ENCODE results near the gene ZNF609.

ZNF609 gene

DNA sequence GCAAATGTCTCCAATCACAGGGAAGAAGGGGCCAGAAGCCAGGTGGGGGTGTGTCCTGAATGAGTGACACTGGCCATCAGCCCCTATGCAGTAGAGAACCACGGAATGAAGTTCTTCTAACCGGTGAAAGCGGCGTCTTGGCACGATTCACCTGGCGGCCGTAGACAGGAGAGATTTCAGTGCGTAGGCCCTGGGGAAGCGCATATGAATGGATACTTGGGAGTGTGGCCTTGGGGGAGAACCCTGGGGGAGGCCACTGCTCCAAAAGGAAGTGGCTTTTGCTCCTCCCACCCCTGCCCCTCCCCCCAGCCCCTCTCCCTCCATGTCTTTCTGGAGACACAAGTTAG lies 271.4 kb downstream of the ZNF609 start:
- Histone ChIP-seq H3K4me3 (ENCODE audit: low read depth in 1 of 2, low read length in 1 of 2) (no peak overlapping the region), H3K36me3 (no peaks in the 10 kb centered on the region), H3K27ac (no peak overlapping the region), H3K9me3 (no peaks in the 10 kb centered on the region), H3K27me3 (peaks cover 6% of the 10 kb centered on the region), H3K4me1 (ENCODE audit: control insufficient read depth in 1 of 2, insufficient read depth in 1 of 2, low read depth in 1 of 2, low read length in 1 of 2) (no peaks in the 10 kb centered on the region)
- TF ChIP-seq, protein P1, sequence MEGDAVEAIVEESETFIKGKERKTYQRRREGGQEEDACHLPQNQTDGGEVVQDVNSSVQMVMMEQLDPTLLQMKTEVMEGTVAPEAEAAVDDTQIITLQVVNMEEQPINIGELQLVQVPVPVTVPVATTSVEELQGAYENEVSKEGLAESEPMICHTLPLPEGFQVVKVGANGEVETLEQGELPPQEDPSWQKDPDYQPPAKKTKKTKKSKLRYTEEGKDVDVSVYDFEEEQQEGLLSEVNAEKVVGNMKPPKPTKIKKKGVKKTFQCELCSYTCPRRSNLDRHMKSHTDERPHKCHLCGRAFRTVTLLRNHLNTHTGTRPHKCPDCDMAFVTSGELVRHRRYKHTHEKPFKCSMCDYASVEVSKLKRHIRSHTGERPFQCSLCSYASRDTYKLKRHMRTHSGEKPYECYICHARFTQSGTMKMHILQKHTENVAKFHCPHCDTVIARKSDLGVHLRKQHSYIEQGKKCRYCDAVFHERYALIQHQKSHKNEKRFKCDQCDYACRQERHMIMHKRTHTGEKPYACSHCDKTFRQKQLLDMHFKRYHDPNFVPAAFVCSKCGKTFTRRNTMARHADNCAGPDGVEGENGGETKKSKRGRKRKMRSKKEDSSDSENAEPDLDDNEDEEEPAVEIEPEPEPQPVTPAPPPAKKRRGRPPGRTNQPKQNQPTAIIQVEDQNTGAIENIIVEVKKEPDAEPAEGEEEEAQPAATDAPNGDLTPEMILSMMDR (IDR thresholded peaks at IDR 0.05): no peak

DNA sequence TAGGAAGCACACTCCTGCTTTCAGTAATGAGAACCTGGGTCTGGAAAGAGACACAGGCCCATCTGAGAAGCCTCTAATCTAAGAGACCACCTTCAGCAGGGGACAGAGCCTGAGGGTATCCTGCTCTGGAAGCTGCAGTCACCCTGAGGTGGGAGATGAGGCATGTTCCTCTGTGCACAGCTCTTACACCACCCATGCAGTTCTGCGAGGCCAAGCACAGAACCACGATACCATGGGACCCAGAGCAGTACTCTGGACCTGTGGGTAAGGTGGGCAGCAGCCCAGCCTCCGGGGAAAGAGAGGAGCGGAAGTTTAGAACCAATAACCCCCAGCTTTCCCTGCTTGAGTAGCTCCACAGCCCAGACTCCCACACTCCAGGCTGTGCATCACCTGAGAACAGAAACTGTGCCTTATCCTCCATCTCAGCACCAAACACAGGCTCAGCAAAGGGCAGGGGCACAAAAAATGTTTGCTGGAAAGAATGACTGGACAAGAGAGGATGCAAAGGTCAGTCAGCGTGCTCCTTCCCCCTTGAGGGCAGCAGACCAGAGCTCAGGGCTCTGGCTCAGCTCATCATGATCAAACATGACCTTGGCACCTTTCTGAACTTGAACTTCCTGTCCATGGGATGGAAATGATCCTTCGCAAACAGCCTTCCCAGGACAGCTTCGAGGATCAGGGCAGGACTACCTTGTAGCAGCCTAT lies 271.9 kb downstream of the ZNF609 start:
- Histone ChIP-seq H3K4me1 (ENCODE audit: control insufficient read depth in 1 of 2, insufficient read depth in 1 of 2, low read depth in 1 of 2, low read length in 1 of 2) (no peaks in the 10 kb centered on the region), H3K36me3 (no peaks in the 10 kb centered on the region), H3K27ac (no peak overlapping the region)

More for the DNA sequence above, 271.9 kb downstream of the ZNF609 start:
- Histone ChIP-seq H3K9me3 (no peaks in the 10 kb centered on the region), H3K4me3 (ENCODE audit: low read depth in 1 of 2, low read length in 1 of 2) (no peak overlapping the region), H3K27me3 (peaks cover 6% of the 10 kb centered on the region)
- TF ChIP-seq, protein P1 (IDR thresholded peaks at IDR 0.05): no peak
